HepG2 (cell line): ENCODE measurements around the gene NFKBIA. TPM values are rescaled to one million over a fixed set of nuclear protein-coding genes. Genes with fewer than 3 reads are reported as not detected.

Source experiments
- AGO2 ChIP-seq: fragments of 200-400 bp; formaldehyde crosslinking; optimal IDR thresholded peaks from 2 replicates; pipeline ENCODE3; 2017; ENCODE audit warnings: mild to moderate bottlenecking, low read depth, low read length, moderate library complexity
- AHR ChIP-seq: IDR thresholded peaks from 2 replicates; pipeline ENCODE4 v1.6.1; 2018; ENCODE audit warnings: missing genetic modification reagents, missing compliant biosample characterization
- CHD4 ChIP-seq: fragments of 200-600 bp; sonication (generic); IDR thresholded peaks from 2 replicates; pipeline ENCODE4 v1.7.0; 2017; ENCODE audit warnings: mild to moderate bottlenecking, low read length, borderline replicate concordance
- FOXM1 ChIP-seq: sonication (generic); formaldehyde crosslinking; IDR thresholded peaks from 2 replicates; pipeline ENCODE4 v1.5.0; 2020; ENCODE audit warnings: missing genetic modification reagents
- IKZF4 ChIP-seq: sonication (generic); formaldehyde crosslinking; IDR thresholded peaks from 2 replicates; pipeline ENCODE4 v1.5.1; 2020; ENCODE audit warnings: borderline replicate concordance, mild to moderate bottlenecking, low read depth, missing genetic modification reagents; ENCODE audit errors: not compliant biosample characterization
- KDM5A ChIP-seq: fragments of 200-600 bp; sonication (generic); IDR thresholded peaks from 2 replicates; pipeline ENCODE4 v1.7.0; 2018; ENCODE audit warnings: antibody characterized with exemption, mild to moderate bottlenecking, low read length, borderline replicate concordance
- MAFF ChIP-seq: IDR thresholded peaks from 2 replicates; pipeline ENCODE4 v1.6.1; 2011; ENCODE audit warnings: low read depth, low read length, improper control_type of control experiment
- MTA3 ChIP-seq: sonication (generic); formaldehyde crosslinking; IDR thresholded peaks from 2 replicates; pipeline ENCODE4 v1.4.0; 2020; ENCODE audit warnings: missing genetic modification reagents
- NFRKB ChIP-seq: fragments of 450-650 bp; IDR thresholded peaks from 2 replicates; pipeline ENCODE4 v1.6.1; 2017
- ZFP37 ChIP-seq: sonication (generic); formaldehyde crosslinking; IDR thresholded peaks from 2 replicates; pipeline ENCODE4 v1.4.0; 2020; ENCODE audit warnings: missing genetic modification reagents, borderline replicate concordance
- ZNF124 ChIP-seq: sonication (generic); formaldehyde crosslinking; IDR thresholded peaks from 2 replicates; pipeline ENCODE4 v1.4.0; 2020; ENCODE audit warnings: missing genetic modification reagents
- ZNF550 ChIP-seq: sonication (generic); formaldehyde crosslinking; IDR thresholded peaks from 2 replicates; pipeline ENCODE4 v1.4.0; 2020; ENCODE audit warnings: mild to moderate bottlenecking, missing genetic modification reagents, borderline replicate concordance
- ZNF569 ChIP-seq: sonication (generic); formaldehyde crosslinking; IDR thresholded peaks from 2 replicates; pipeline ENCODE4 v1.5.0; 2020; ENCODE audit warnings: mild to moderate bottlenecking, missing genetic modification reagents, moderate library complexity, borderline replicate concordance
- ZNF615 ChIP-seq: sonication (generic); formaldehyde crosslinking; IDR thresholded peaks from 2 replicates; pipeline ENCODE4 v1.5.0; 2020; ENCODE audit warnings: mild to moderate bottlenecking, missing genetic modification reagents, borderline replicate concordance
- ZNF749 ChIP-seq: sonication (generic); formaldehyde crosslinking; IDR thresholded peaks from 2 replicates; pipeline ENCODE4 v1.8.0; 2022; ENCODE audit warnings: mild to moderate bottlenecking, missing genetic modification reagents, moderate library complexity, borderline replicate concordance
- polyA plus RNA-seq, 8 experiments: library from polyadenylated mRNA; depleted of rRNA in 3 of 8; stranded (reverse) in 7 of 8; unstranded in 1 of 8; fragments of >200 nt; fragmentation: Illumina TruSeq in 4 of 8; extraction: Trizol in 4 of 8; gene quantifications; 2 replicates each; pipeline versions ENCODE4 v1.2.1 to v1.2.3, GENCODE V29; 2011 to 2016; ENCODE audit warnings: low read depth in 4 of 8, missing spikeins in 1 of 8, mixed read lengths in 1 of 8; ENCODE audit not compliant: insufficient read depth in 1 of 8
- total RNA-seq, 5 experiments: library from RNA; depleted of rRNA; stranded (reverse); fragments of >200 nt; fragmentation: Illumina TruSeq; extraction: Trizol; gene quantifications; 2 replicates each; pipeline ENCODE4 v1.2.3, GENCODE V29; 2016; ENCODE audit warnings: low read depth in 1 of 5
- TF ChIP-seq, protein P1 (sequence below): sonication (generic); formaldehyde crosslinking; IDR thresholded peaks from 2 replicates; pipeline ENCODE4 v1.4.0; 2020; ENCODE audit warnings: missing genetic modification reagents
- TF ChIP-seq, protein P2 (sequence below): sonication (generic); formaldehyde crosslinking; IDR thresholded peaks from 2 replicates; pipeline ENCODE4; 2020; ENCODE audit warnings: missing genetic modification reagents, mild to moderate bottlenecking, borderline replicate concordance
- TF ChIP-seq, protein P3 (sequence below): sonication (generic); formaldehyde crosslinking; IDR thresholded peaks from 2 replicates; pipeline ENCODE4 v1.4.0; 2020; ENCODE audit warnings: low read depth, missing genetic modification reagents

NFKBIA gene
- total and polyA plus RNA-seq, 2 of the 13 experiments (the other 11 are each of a cell fraction or from before 2014, with no cell fraction given) = 197 to 319 TPM

DNA sequence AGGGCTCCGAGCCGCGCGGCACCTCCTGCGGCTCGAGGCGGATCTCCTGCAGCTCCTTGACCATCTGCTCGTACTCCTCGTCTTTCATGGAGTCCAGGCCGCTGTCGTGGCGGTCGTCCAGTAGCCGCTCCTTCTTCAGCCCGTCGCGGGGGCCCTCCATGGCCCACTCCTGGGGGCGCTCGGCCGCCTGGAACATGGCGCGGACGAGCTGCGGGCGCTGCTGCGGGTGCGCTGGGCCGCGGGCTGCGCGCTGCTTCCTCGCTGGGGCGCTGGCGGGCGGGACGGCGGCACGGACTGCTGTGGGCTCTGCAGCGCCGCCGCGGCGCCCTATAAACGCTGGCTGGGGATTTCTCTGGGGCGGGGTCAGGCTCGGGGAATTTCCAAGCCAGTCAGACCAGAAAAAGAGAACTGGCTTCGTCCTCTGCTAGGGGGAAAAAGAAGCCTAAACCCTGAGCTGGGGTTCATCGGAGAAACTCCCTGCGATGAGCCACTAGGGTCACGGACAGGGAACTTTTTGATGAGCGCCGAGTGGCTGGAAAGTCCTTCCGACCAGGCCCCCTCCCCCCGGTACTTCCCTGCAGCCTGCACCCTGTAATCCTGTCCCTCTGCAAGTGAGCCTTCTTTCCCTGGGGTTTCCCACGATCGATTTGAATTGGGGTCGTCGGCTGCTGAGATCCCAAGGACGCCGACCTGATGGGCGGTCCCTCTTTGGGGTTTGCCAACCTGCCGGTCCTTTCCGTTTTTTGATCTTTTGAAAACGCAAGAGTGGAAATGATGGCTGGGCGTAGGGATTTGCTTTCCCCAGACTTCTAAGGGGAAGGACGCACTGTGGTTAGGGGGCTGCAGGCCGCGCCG is at the start of gene NFKBIA (continued):
- TF ChIP-seq MAFF (no peak; the same call in 1 of the 2 replicates), AGO2 (peak; percentile 100), ZNF749 (CRISPR knock-in tag) (peak; percentile 95), NFRKB (no peak), AHR (CRISPR knock-in tag) (peak; percentile 65), CHD4 (no peak), MTA3 (CRISPR knock-in tag) (peak; percentile 88), IKZF4 (CRISPR knock-in tag) (peak; percentile 92), FOXM1 (CRISPR knock-in tag) (peak; percentile 84; the same call in 1 of the 2 replicates), ZNF569 (CRISPR knock-in tag) (no peak), ZNF615 (peak; percentile 84; the same call in 1 of the 2 replicates), ZNF550 (no peak), ZFP37 (CRISPR knock-in tag) (no peak; the same call in 1 of the 2 replicates), KDM5A (peak; percentile 86; the same call in 1 of the 2 replicates), ZNF124 (CRISPR knock-in tag) (peak; percentile 47; the same call in 1 of the 2 replicates)
- TF ChIP-seq, protein P1, sequence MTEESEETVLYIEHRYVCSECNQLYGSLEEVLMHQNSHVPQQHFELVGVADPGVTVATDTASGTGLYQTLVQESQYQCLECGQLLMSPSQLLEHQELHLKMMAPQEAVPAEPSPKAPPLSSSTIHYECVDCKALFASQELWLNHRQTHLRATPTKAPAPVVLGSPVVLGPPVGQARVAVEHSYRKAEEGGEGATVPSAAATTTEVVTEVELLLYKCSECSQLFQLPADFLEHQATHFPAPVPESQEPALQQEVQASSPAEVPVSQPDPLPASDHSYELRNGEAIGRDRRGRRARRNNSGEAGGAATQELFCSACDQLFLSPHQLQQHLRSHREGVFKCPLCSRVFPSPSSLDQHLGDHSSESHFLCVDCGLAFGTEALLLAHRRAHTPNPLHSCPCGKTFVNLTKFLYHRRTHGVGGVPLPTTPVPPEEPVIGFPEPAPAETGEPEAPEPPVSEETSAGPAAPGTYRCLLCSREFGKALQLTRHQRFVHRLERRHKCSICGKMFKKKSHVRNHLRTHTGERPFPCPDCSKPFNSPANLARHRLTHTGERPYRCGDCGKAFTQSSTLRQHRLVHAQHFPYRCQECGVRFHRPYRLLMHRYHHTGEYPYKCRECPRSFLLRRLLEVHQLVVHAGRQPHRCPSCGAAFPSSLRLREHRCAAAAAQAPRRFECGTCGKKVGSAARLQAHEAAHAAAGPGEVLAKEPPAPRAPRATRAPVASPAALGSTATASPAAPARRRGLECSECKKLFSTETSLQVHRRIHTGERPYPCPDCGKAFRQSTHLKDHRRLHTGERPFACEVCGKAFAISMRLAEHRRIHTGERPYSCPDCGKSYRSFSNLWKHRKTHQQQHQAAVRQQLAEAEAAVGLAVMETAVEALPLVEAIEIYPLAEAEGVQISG (CRISPR knock-in tag) = peak; percentile 88
- TF ChIP-seq, protein P2, sequence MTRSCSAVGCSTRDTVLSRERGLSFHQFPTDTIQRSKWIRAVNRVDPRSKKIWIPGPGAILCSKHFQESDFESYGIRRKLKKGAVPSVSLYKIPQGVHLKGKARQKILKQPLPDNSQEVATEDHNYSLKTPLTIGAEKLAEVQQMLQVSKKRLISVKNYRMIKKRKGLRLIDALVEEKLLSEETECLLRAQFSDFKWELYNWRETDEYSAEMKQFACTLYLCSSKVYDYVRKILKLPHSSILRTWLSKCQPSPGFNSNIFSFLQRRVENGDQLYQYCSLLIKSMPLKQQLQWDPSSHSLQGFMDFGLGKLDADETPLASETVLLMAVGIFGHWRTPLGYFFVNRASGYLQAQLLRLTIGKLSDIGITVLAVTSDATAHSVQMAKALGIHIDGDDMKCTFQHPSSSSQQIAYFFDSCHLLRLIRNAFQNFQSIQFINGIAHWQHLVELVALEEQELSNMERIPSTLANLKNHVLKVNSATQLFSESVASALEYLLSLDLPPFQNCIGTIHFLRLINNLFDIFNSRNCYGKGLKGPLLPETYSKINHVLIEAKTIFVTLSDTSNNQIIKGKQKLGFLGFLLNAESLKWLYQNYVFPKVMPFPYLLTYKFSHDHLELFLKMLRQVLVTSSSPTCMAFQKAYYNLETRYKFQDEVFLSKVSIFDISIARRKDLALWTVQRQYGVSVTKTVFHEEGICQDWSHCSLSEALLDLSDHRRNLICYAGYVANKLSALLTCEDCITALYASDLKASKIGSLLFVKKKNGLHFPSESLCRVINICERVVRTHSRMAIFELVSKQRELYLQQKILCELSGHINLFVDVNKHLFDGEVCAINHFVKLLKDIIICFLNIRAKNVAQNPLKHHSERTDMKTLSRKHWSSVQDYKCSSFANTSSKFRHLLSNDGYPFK (CRISPR knock-in tag) = no peak; the same call in none of the 2 replicates
- TF ChIP-seq, protein P3, sequence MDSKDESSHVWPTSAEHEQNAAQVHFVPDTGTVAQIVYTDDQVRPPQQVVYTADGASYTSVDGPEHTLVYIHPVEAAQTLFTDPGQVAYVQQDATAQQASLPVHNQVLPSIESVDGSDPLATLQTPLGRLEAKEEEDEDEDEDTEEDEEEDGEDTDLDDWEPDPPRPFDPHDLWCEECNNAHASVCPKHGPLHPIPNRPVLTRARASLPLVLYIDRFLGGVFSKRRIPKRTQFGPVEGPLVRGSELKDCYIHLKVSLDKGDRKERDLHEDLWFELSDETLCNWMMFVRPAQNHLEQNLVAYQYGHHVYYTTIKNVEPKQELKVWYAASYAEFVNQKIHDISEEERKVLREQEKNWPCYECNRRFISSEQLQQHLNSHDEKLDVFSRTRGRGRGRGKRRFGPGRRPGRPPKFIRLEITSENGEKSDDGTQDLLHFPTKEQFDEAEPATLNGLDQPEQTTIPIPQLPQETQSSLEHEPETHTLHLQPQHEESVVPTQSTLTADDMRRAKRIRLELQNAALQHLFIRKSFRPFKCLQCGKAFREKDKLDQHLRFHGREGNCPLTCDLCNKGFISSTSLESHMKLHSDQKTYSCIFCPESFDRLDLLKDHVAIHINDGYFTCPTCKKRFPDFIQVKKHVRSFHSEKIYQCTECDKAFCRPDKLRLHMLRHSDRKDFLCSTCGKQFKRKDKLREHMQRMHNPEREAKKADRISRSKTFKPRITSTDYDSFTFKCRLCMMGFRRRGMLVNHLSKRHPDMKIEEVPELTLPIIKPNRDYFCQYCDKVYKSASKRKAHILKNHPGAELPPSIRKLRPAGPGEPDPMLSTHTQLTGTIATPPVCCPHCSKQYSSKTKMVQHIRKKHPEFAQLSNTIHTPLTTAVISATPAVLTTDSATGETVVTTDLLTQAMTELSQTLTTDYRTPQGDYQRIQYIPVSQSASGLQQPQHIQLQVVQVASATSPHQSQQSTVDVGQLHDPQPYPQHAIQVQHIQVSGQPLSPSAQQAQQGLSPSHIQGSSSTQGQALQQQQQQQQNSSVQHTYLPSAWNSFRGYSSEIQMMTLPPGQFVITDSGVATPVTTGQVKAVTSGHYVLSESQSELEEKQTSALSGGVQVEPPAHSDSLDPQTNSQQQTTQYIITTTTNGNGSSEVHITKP (CRISPR knock-in tag) = peak; percentile 61; the same call in 1 of the 2 replicates
